Activated T-cell treated with anti-CD3 and anti-CD28 coated beads, Interleukin-2, amount 50 U/mL, for 1 hour (primary cell): ENCODE data around the gene MRGPRD.
"Not testable (repeated sequence)": the region's sequence is repeated elsewhere in the genome, so short reads cannot be mapped to it uniquely, and the experiment has no call there.

Experiments used
- DNase-seq: peaks from one replicate; pipeline ENCODE4 v3.0.0-alpha.2; 2020

MRGPRD gene

DNA sequence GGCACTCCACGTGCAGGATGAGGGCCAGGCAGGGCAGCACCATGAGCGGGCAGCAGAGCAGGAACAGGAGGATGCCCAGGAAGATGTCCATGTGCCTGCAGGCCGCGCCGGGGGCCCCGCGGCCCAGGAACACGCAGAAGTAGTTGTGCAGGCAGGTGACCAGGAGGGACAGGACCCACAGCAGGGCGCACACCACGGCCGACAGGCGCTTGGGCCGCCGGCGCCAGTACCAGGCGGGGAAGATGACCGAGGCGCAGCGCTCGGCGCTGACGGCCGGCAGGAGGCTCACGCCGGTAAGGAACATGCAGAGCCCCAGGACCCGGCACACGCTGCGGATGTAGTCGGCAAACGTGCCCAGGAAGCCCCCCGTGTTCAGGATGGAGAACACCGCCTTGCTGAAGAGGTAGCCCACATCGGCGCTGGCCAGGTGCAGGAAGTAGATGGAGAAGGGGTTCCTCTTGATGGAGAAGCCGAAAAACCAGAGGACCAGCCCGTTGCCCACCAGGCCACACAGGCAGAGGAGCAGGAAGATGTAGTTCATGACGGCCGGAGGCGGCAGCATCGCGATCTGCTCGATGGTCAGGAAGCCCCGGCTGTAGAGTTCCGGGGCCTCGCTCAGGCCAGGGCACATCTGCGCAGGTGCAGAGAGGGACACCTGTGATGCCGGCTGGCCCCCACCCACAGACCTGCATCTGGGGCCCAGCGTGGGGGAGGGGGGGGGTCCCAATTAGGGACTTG is 25.0 kb upstream of the MRGPRD start:
- DNase-seq, result no peak

DNA sequence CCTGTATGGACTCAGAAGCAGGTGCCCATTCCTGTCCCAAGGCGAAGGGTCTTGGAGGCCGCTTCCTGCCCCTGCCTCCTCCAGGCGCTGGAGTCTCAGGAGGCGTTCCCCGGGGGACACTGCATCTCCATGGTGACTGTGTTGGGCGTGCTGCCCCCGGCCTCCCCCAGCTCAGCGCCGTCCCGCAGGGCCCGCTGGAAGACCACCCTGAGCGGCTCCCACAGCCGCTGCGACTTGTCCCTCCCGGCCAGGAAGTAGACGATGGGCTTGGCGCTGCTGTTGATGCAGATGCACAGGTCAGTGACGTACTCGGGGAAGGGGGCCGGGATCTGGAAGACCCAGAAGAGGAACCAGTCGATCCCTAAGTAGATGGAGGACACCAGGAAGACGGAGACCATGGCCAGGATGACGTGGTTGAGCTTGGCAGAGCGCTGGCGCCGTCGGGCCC is 24.4 kb upstream of the MRGPRD start:
- DNase-seq, result no peak

DNA sequence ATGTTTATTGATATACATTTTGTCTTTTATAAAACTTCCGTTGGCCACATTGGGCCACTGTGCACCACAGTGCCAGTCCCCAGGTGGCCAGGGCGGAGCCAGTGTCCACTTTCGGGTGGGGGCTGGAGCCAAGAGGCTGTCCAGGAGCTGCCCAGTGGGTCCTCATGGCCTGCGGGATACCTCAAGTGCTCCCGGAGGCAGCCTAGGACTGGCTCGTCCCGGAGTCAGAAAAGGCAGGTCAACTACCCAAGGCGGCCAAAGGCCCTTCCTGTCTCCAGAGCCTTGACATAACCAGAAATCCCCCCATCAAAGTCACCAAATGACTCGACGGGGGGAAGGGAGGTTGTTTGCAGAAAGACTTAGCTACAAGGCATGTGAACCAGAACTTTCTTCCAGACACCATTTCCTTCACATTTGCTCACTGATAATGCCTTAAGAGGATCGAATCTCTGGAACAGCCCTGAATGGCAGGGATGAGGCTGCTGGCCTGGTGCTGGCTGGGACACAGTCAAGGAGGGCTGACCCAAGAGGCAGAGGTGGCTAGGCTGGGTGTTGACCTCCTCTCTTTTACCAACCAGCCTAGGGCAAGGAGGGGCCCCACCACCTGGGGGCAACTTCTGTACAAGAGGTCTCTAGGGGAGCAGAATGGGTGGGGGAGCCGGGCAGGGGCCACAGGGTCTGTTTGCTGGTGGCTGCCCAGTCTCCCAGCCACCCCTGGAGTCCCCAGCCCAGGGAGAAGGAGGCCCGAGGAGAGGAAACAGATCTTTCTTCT is 23.8 kb upstream of the MRGPRD start:
- no peak for DNase-seq

DNA sequence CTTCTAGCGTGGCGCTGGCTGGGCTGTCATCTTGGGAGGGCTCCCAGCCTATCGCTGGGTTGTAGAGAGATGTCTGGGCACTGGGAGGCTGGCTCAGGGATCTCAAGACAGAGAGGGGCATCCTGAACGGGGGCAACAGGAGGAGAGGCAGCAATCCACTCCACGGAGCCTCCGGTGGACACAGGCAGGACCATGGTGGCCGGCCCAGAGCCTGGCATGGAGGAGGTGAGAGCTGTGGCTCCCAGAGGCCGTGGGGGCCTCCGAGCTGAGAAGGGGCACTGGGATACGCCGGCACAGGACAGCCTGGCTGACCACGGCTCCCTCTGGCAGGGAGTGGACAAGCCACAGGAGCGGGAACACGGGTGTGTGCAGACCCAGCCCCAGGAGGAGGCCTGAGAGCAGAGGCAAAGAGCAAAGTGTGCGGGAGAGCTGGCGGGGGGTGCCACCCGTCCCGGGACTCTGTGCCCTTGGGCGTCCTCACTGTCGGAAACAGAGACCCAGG is 23.1 kb upstream of the MRGPRD start:
- DNase-seq, result no peak

DNA sequence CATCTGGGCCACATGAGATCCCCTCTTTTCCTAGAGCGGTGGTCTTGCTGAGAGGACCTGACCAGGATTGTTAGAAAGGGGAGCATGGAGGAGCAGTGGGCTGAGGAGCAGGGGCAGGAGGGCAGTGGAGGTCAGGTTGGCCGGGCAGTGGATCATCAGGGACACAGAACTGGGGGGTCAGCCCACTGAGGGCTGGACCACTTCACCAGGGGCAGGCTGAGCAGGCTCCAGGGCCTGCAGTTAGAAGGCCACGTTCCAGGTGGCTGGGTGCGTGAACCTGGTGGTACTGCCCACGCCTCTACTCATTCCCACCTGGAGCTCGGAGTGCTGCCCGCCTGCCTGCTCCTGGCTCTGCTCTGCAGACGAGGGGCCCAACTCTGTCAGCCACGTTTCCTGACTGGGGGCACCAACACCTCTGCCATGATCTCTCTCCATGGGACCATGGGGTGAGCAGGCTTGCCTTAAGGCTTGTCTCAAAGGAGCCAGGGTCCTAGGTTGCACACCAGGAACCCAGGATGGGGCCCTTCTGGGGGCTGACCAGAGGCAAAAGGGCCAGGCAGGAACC is 22.6 kb upstream of the MRGPRD start:
- no peak for DNase-seq

DNA sequence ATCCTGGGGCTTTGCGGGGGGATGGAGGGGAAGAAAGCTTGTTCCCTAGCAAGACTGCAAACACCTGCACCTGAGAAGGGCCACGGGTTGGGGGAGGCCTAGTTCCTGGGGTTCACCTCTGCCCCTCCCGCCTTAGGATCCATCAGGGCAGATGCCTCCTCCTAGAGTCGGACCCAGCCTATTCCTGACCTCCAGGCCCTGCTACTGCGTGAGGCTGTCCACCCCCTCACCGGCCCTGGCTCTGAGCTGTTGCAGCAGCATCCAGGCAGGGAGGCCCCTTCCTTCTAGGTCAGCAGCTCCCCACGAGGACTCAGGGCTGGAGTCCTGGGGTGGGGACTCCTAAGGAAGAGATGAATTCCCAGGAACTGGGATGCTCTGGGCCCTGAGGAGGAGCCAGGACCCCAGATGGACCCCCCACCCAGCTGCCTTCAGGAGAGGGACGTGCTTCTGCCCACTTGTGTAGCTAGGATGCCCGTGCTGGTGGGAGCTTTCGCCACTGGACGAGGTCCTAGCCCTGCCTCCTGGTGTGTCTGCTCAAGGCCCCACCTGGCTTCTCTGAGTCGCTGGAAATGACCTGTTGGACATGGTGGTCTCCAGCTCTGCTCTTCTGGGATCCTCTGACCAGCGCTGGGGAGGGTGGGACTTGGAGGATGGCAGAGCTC is 21.9 kb upstream of the MRGPRD start:
- no peak for DNase-seq

DNA sequence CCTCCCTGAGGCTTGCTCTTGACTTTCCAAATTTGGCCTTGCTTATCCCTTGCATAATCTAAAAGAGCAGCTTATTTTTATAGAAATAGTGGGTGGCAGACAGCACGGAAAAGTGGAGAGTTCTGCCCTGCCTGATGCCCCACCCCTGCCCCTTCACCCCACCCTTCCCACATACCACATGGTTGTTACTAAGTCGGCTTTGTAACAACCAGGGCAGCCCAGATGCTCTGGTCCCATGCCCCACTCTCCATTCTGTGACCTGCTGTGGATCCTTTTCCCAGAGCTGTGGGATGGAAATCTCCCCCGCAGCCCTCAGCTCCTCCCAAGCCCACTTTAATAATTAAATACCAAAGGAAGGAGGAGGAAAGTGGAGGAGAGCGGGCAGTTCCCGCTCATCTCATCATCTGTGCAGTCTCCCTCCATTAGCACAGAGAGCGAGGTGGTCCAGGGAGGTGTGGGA is 21.4 kb upstream of the MRGPRD start:
- DNase-seq, result no peak

DNA sequence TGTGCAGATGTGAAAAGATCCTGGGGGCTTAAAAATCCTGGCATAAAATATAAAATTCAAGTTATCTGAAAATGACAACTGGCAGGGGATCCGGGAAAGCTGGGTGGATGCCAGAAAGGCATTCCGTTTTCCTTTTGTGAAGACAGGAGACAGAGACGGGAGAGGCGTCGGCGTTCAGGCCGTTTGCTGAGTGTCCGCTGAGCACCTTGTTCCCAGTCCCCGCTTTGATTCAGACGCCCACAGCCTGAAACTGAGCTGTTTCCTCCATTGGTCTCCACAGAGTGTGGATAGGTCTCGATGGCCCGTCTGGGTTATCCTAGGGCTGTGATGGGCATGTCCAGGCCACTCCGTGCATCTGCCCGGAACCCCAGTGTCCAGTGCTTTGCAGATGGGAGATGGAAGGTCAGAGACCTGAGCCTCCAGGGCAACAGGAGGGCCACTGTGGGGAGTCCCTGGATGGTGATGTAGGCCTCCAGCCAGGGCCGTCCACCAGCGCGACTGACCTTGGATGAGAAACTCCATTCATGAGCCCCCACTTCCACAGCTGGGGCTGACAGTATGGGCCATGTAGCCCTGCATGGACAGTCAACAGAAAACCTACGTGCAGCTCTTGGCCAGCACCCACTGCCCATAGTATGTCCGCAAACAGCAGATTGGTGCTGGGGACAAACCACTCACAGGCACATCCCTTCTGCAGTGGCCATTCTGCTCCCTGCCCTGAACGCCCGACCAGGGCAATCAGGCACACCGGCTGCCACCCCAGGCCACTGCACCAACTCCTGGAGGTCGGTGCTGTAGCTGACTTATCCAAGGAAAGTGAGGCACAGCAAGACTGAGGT is 20.7 kb upstream of the MRGPRD start:
- DNase-seq, result no peak

DNA sequence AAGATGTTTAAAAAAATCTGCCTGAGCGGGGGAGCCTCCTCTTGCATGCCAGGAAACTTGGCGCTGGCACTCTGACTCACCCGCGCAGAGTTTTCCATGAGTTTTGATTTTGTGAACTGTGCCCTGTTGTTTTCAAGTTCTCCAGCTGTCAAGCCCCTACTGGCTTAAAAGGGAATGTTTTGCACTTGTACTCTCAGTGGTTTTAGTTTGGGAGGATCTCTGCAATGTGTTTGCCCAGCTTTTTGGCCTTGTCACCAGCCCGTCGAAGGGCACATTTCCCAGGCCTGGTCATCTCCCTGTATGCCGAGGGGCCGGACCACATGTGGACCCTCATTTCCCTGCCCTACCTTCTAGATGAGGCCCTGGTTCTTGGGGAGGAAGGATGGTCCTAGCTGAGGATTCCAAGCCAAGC is 20.1 kb upstream of the MRGPRD start:
- no peak for DNase-seq

DNA sequence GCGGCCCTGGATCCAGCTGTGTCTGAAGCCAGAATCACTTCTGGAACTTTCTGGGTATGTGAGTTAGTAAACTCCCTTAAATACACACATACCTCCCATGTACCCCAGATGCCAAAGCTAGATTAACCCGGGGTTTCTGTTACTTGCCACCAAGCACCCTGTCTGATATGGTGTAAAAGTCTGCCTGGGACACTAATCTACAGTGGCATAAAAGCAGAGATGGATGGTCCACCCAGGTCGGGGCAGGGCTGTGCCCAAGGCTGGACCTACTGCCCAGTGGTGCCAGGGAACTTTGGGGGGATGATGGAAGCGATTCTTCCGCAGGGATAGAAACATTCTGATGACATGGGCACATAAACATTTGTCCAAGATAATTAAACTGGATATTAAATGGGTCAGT is 19.6 kb upstream of the MRGPRD start:
- no peak for DNase-seq

DNA sequence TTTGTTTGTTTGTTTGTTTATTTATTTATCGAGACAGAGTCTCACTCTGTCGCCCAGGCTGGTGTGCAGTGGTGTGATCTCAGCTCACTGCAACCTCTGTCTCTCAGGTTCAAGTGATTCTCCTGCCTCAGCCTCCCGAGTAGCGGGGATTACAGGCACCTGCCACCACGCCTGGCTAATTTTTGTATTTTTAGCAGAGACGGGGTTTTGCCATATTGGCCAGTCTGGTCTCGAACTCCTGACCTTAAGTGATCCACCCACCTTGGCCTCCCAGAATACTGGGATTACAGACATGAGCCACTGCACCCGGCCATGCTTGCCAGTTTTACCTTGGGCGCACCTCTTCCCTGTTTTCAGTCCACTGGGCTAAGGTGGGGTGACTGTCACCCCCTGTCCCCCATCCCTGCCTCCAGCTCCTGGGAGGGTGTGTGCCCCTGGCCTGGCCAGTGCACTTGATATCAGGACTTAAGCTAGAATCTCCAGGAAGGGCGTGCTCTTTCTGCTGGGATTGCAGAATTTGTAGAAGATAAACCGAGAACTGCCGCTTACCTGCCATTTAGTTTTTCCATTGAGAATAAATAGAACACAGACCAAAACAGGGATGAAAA is 19.1 kb upstream of the MRGPRD start:
- not testable (repeated sequence) for DNase-seq

DNA sequence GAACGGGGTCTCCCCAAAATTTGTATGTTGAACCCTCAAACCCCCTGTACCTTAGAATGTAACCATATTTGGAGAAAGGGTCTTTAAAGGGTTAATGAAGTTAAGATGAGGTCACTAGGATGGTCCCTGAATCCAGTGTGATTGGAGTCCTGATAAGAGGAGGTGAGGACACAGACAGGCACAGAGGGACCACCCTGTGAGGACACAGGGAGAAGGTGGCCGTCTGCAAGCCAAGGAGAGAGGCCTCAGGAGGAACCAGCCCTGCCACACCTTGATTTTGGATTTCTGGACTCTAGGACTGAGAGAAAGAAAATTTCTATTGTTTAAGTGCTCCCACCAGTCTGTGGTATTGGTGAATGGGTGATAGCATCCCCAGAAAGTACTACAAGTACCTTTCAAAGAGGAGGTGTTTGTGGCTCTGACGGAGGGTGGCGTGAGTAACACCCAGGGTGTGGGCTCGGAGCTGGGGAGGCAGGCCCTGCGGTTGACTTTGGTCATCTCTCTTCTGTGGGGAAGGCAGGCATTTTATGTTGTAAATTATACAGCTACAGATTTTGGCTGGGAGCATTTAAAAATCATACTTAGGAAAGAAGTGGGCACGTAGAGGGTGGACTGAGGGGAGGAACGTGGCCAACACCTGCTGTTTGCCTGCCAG is 18.4 kb upstream of the MRGPRD start:
- DNase-seq, result no peak

DNA sequence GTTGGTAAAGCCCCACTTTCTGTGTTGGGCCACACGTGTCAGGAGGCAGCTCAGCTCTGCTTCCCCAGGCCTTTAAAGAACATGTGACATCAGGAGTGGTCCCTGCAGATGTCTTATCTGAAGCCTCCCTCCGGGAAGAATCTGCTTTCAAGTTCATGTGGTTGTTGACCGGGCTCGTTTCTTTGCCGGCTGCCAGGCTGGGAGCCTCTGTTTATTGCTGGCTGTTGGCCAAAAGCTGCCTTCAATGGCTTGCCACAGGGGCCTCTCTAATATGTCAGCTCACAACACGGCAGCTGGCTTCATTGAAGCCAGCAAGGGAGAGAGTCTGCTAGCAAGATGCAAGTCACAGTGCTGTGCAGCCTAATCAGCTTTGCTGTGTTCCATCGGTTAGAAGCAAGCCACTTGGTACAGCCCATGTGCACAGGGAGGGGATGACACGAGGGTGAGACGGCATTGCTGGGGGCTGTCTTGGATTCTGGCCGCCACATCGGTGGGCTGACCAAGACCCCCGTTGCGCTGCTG is 17.7 kb upstream of the MRGPRD start:
- DNase-seq, result no peak

DNA sequence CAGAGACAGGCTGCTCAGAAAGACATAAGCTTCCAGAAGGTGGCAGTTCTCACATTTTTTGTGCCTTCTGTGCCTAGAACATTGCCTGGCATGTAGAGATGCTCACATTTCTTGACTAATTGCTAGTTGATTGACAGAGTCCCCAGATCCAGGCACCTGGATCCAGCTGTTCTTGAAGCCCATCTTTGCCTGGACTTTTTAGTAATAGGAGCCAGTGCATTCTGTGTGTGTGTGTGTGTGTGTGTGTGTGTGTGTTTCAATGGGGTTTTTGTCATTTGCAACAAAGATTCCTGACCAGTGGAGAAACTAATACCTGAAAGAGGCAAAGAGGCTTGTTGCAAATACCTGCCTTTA is 17.2 kb upstream of the MRGPRD start:
- DNase-seq, result no peak

DNA sequence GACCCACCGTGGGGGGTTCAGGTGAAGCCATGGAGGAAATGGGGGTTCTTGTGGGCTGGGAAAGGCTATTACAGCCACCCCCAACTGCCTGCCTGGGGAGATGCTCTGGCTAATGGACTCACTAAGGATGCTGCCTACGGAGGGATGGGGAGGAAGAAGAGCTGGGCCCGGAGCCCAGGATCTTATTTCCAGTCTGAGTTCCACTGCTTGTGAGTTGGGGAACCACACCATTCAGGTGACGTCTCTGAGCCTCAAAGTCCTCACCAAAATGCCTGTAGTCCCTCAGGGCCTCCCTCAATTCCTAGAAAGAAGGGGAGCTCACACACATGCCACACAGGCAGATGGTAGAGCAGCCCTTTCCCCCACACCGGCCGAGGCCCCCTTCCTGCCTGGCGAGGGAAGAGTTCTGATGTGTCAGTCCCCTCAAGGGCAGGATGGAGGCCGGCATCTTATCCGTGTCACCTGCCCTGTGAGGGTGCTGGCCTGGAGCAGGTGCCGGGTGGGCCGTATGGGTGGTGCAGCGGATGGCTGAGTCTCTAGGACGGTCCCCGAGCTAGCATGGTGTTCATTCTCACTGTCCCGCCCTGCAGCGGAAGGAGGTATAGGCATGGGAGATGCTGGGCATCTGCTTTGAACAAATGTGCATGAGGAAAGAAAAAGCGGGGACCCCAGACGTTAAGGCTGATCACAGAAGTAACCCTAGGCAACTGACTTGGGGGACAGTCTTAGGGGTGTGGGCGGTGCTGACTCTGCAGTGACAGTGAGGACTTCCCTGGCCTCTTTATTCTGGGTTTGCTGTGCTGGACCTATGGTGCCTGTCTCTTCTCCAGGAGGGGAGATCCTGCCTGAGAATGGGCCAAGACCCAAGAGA is 16.6 kb upstream of the MRGPRD start:
- no peak for DNase-seq

DNA sequence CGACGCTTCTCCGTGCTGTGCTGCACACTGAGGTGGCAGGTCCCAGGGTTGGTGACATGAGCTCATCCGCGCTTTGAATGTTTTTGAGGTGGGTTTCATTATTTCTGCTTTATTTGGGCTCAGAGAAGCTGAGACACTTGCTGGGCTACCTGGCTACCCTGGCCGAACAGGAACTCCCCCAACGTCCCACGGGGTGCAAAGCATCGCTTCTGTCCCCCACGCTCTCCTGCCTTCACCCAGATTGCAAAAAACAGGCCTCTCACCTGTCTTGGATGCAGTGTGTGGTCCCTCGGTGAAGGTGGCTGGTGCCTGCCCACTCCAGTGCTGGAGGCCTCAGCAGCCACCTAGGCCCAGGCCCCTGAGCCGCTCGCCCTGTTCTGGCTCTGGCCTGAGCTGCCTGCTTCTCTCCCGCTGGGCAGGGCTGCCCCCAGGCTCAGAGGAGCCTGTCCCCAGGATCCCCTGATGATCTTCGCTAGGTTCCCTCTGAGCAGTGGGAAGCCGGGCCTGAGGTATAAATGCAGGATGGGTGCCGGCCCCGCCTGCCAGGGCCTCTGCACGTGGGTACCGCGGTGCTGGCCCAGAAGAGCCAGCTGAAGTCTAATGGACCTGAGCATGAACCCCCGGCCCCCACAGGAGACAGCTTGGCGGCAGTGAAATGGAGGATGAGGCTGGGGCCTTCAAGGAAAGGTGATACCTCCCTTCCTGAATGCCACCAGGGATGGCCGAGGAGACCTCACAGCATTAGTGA is 15.8 kb upstream of the MRGPRD start:
- no peak for DNase-seq

DNA sequence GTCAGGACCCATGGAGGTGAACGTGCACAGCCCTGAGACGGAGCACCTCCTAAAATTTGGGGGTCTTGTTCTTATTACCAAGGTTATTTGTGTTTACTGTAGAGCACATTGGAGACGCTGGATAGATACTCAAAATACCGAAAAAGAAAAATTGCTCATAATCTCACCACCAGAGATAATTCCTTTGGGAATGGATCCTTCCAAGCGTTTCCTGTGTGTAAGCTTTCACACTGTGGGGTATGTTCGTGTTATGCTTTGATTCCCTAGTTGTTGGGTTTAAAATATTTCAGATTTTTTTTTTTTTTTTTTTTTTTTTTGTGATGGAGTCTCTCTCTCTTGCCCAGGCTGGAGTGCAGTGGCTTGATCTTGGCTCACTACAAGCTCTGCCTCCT is 14.1 kb upstream of the MRGPRD start:
- DNase-seq, result no peak

DNA sequence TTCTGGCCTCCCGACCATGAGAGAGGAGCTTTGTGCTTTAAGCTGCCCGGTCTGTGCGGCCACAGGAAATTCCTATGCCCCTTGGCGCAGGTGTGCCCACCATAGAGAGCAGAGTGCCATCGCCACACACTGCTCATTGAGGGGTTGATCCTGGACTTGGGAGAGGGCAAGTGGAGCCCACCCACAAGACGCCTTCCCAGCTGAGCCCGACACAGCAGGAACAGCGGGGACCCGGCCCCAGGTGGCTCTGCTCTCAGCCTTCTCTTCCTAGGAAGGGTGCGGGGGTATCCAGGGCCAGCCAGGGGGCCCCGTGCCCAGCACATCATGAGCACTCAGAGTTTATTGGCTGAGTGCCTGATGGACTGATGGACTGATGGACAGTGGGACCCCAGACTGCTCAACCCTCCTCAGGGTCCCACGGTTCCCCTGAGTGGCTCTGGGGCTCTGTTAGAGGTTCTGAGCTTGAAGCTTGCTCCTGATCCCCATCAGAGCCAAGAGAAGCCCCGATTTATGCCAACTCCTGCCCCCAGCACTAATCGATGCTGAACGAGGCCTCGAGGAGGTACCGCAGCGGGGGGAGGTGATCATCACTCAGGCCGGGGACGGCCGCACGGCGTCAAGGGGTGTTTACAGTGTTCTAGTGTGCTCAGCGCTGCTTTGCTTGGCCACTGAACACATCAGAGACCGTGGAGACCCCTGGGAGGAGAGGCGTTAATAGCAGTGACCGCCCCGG is 13.5 kb upstream of the MRGPRD start:
- peak; percentile 13 for DNase-seq

DNA sequence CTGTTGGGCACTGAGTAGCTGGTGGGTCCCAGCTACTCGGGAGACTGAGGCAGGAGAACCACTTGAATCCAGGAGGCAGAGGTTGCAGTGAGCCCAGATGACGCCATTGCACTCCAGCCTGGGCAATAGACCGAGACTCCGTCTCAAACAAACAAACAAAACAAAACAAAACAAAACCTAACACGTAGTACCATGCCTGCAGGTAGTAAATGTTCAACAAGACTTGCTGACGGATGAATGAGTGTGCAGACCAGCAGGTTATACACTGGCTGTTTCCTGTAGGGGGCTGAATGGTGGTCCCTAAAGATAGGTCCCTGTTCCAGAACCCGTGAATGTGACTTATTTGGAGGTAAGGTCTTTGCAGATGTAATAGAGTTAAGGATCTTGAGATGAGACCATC is 12.8 kb upstream of the MRGPRD start:
- no peak for DNase-seq
